Parathyroid adenoma (tissue), 2 donors: ENCODE measurements around the gene DIRAS1.

Experiments used
- H2AFZ ChIP-seq: fragments of 300-600 bp; sonication (generic); one replicate; pipeline ENCODE4 v1.7.0; 2017; ENCODE audit warnings: antibody characterized with exemption, mild to moderate bottlenecking
- H3K27ac ChIP-seq: fragments of 300-600 bp; sonication (generic); one replicate; pipeline ENCODE4 v1.7.0; 2017
- H3K27me3 ChIP-seq: fragments of 300-600 bp; sonication (generic); one replicate; pipeline ENCODE4 v1.7.0; 2017; ENCODE audit warnings: low read length; ENCODE audit not compliant: control insufficient read depth, insufficient read depth
- H3K36me3 ChIP-seq: fragments of 300-600 bp; sonication (generic); one replicate; pipeline ENCODE4 v1.7.0; 2017; ENCODE audit warnings: low read length; ENCODE audit not compliant: control insufficient read depth, insufficient read depth
- H3K4me1 ChIP-seq: fragments of 300-600 bp; sonication (generic); one replicate; pipeline ENCODE4 v1.7.0; 2017; ENCODE audit warnings: control low read depth
- H3K4me2 ChIP-seq: fragments of 300-600 bp; sonication (generic); one replicate; pipeline ENCODE4 v1.7.0; 2017; ENCODE audit warnings: low read length
- H3K4me3 ChIP-seq: fragments of 300-600 bp; sonication (generic); one replicate; pipeline ENCODE4 v1.7.0; 2017; ENCODE audit warnings: low read depth, low read length
- H3K79me2 ChIP-seq: fragments of 300-600 bp; sonication (generic); one replicate; pipeline ENCODE4 v1.7.0; 2017; ENCODE audit warnings: control low read depth
- H3K9ac ChIP-seq: fragments of 300-600 bp; sonication (generic); one replicate; pipeline ENCODE4 v1.7.0; 2017; ENCODE audit warnings: mild to moderate bottlenecking
- H3K9me3 ChIP-seq: fragments of 300-600 bp; sonication (generic); one replicate; pipeline ENCODE4 v1.7.0; 2017; ENCODE audit warnings: low read length; ENCODE audit not compliant: control insufficient read depth
- TF ChIP-seq, protein P1 (sequence below): fragments of 300-600 bp; sonication (generic); IDR thresholded peaks from one replicate; pipeline ENCODE4 v1.7.0; 2017; ENCODE audit warnings: antibody characterized with exemption, mild to moderate bottlenecking
- donor health status: primary hyperparathyroidism.

DIRAS1 gene

DNA sequence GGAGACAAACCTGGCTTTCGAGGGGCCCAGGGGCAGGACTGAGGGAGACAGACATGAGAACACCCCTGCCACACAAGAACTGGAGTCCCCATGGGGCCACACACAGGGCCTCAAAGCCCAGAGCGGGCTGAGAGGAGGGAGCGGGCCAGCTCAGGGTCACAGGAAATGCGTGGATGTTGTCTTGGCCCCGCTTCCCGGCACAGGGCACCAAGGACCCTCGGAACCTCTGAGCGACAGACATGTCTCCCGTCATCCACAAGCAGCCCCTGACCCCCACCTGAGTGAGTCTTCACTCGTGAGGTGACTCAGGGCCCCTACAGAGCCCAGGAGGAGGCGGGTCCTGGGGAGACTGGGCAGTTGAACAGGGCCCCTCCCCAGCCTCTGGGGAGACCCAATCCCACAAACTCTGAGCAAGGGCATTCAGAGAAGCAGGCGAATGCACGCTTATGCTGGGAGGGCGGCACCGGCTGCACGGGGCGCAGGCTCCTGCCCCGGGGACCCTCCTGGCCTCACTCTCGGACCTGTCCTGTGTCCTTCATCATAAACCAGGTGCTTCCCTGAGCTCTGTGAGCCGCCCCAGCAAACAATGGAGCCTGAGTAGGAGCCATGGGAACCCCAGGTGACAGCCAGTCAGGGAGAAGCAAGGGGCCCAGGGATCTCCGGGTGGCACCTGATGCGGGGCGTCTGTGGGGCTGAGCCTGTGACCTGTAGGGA, 41.8 kb upstream of the DIRAS1 start:
- H3K27ac ChIP-seq: no peak overlapping the region

DNA sequence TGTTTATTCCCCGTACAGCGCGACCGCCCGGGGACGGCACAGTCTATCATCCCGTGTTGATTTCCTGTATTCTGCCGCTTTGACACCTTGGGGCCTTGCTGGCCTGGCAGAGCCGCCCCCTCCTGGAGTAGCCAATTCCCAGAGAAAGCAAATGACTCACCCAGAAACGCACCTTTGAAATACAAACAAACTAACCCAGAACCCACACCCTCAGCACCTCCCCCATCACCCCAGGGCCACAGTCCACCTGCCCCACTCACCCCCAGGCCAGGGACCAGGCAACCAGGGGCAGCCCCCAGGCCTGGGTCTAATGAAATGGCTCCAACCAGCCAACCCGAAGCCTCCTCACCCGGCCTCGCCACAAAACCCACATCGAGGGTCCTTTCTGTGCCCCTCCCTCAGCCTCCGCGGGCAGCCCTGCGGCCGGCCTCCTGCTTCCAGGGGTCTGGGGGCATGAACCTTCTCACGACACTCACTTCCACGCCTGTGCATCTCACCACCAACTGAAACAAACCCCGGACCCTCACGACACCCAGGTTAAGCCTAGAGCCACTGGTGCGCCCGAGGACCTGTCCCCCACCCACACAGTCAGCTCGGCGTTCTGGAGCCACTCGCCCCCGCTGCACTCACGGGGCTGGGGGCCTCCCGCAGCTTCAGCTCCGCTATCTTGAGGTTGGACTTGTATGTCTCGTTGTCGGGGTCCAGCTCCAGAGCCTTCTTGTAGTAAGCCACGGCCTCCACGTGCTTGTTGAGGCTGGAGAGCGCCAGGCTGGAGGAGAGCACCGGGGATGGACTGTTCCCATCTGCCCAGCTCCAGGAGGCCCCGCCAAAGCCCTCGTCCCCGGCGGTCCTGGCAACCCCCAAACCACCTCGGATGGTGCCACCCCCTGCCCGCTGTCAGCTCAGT, 41.0 kb upstream of the DIRAS1 start:
- Histone ChIP-seq H2AFZ (no peak overlapping the region), H3K4me2 (no peak overlapping the region), H3K4me3 (no peak overlapping the region), H3K4me1 (no peaks in the 10 kb centered on the region), H3K36me3 (peaks cover 2% of the 10 kb centered on the region), H3K27ac (no peak overlapping the region), H3K79me2 (peaks cover 10% of the 10 kb centered on the region), H3K27me3 (no peaks in the 10 kb centered on the region), H3K9me3 (no peaks in the 10 kb centered on the region), H3K9ac (no peak overlapping the region)
- TF ChIP-seq, protein P1, sequence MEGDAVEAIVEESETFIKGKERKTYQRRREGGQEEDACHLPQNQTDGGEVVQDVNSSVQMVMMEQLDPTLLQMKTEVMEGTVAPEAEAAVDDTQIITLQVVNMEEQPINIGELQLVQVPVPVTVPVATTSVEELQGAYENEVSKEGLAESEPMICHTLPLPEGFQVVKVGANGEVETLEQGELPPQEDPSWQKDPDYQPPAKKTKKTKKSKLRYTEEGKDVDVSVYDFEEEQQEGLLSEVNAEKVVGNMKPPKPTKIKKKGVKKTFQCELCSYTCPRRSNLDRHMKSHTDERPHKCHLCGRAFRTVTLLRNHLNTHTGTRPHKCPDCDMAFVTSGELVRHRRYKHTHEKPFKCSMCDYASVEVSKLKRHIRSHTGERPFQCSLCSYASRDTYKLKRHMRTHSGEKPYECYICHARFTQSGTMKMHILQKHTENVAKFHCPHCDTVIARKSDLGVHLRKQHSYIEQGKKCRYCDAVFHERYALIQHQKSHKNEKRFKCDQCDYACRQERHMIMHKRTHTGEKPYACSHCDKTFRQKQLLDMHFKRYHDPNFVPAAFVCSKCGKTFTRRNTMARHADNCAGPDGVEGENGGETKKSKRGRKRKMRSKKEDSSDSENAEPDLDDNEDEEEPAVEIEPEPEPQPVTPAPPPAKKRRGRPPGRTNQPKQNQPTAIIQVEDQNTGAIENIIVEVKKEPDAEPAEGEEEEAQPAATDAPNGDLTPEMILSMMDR: no peak

More for the DNA sequence above, 41.8 kb upstream of the DIRAS1 start:
- H3K4me2 ChIP-seq: no peak overlapping the region
- H3K9ac ChIP-seq: no peak overlapping the region
- TF ChIP-seq, protein P1: no peak
- no peaks in the 10 kb centered on the region for H3K9me3 ChIP-seq
- H3K27me3 ChIP-seq: no peaks in the 10 kb centered on the region
- peaks cover 2% of the 10 kb centered on the region for H3K36me3 ChIP-seq
- H3K4me1 ChIP-seq: no peaks in the 10 kb centered on the region
- no peak overlapping the region for H3K4me3 ChIP-seq
- H3K79me2 ChIP-seq: peaks cover 15% of the 10 kb centered on the region
- H2AFZ ChIP-seq: no peak overlapping the region

DNA sequence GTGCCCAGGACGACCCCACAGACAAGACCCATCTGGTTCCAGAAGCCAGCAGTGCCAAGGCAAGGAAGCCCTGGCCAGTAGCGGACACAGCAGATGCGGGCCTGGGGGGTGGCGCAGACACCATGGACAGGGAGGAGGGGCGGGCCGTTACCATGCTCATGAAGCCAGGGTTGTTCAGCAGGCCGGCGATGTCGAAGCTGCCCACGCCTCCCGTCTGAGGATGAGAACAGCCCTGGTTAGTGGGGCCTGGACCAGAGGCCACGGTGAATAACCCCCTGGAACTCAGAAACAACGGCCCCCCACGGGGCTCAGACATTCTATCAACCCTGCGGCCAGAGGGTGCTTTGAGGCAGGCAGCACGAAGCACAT, 40.1 kb upstream of the DIRAS1 start:
- Histone ChIP-seq H3K4me2 (no peak overlapping the region), H3K4me3 (no peak overlapping the region), H3K9ac (no peak overlapping the region), H3K79me2 (peaks cover 8% of the 10 kb centered on the region), H2AFZ (no peak overlapping the region), H3K27ac (no peak overlapping the region), H3K36me3 (peaks cover 2% of the 10 kb centered on the region), H3K4me1 (no peaks in the 10 kb centered on the region), H3K9me3 (no peaks in the 10 kb centered on the region), H3K27me3 (no peaks in the 10 kb centered on the region)
- TF ChIP-seq, protein P1: no peak

DNA sequence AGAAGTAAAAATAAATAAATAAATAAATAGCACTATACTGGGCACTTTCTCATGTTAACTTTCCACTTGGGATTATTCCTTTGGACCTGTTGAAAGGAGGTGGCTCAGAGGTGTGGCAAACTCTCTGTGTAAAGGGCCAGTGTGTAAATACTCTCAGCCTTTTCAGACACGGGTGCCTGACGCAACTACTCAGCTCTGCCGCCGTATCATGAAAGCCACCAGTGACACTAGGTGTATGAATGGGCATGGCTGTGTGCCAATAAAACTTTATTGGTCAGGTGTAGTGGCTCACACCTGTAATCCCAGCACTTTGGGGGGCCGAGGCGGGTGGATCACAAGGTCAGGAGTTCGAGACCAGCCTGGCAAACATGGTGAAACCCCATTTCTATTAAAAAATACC, 38.8 kb upstream of the DIRAS1 start:
- peaks cover 3% of the 10 kb centered on the region for H3K79me2 ChIP-seq
- H2AFZ ChIP-seq: no peak overlapping the region
- H3K4me1 ChIP-seq: no peaks in the 10 kb centered on the region
- no peak overlapping the region for H3K4me2 ChIP-seq
- H3K9me3 ChIP-seq: no peaks in the 10 kb centered on the region
- H3K27ac ChIP-seq: no peak overlapping the region
- no peak overlapping the region for H3K9ac ChIP-seq
- H3K4me3 ChIP-seq: no peak overlapping the region
- TF ChIP-seq, protein P1: no peak
- H3K36me3 ChIP-seq: no peaks in the 10 kb centered on the region
- no peaks in the 10 kb centered on the region for H3K27me3 ChIP-seq
